Stimulated activated CD4-positive, alpha-beta T cell treated with anti-CD3 and anti-CD28 coated beads, Interleukin-2, amount 100 ng/mL, for 48 hours (primary cell): ENCODE measurements around the gene PDCL3.

Experiments used
- DNase-seq, 2 donors: peaks; one replicate each; pipeline ENCODE4 v3.0.0-alpha.2; 2020

Gene PDCL3

GRCh38 chr2:100563407-100564247 is 834 bp downstream of the PDCL3 start:
- no peak for DNase-seq

GRCh38 chr2:100568989-100569388 is 6.2 kb downstream of the PDCL3 start:
- no peak for DNase-seq

DNA sequence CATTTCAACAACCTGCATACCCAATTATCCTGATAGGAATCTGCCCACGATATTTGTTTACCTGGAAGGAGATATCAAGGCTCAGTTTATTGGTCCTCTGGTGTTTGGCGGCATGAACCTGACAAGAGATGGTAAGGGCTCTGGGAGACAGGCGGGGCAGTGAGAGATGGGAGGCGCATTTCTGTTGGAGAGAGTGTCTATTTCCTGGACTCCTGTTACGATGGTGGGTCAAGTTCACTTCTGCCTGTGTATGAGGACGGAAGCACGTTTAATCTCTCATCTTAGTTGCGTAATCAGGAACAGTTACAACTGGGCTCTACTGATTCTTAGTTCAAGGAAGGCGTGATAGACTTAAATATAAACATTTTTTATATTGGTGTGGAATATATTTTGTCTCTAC is 8.9 kb downstream of the PDCL3 start:
- no peak for DNase-seq

DNA sequence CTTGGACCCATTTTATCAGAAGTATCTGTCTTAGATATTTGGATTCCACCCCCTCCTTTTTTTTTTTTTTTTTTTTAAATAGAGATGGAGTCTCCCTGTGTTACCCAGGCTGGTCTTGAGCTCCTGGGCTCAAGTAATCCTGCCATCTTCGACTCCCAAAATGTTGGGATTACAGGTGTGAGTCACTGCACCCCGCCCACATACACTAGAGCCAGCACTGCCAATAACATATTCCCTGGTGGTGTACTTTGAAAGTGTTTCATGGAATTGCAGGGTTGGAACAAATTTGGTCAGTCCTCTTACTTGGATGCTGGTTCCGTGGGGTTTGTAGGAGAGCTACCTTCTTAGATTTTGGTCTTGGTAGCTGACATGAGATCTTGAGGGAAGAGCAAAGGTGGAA is 15.0 kb downstream of the PDCL3 start:
- DNase-seq, result no peak

DNA sequence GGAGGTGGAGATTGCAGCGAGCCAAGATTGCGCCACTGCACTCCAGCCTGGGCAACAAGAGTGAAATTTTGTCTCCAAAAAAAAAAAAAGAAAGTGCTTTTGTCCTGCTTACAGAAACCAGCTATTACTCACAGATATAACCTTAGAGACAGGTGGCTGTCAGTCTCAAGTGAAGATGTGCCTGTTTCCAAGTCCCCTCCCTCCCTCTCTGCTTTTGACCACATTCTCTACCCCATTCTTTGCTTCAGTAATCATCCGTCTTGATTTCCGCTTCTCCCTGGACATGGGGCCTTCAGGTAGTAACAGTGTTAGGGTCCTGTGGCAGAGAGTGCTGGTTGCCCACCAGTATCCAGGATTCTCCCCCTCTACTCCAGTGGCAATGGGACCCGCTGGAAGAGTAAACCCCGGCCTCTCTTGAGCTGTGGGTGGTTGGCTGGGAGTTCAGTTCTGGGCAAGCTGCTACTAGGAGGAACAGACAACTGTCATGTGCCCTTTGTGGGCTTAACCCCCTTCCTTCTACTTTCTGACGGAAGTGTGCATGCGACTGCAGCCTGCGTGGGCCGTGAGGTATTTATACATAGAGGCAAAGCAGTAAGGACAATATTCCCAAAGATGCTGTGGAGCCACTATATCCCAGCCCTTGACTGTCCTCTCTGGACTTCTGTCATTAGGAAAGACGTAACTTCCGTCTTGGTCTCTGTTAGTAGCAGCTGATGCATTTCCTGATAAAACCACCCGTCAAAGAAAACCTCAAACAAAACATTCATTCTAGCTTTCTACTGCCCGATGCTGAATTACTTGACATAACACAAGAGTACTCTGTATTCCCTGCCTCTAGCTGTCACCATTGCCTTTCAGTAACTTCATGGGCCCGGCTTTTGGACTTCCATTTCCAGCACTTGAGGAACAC is 17.8 kb downstream of the PDCL3 start:
- DNase-seq, result peak in 1 of 2 donors; percentile 13

DNA sequence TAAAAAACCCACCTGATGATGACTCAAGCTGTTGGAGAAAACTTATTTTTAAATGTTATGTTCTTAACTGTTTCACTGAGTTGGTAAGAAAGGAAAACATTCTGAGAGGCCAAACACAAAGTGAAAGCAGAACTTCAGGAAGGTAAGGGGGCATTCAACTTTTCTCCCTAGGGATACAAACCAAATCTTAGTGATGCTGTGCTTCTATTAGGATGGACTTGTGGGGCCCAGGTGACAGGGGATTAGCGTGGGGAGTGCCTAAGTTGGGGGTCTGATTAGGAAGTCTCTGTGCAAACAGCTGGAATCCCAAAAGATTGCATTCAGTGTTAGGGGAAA is 18.5 kb downstream of the PDCL3 start:
- DNase-seq, result no peak

DNA sequence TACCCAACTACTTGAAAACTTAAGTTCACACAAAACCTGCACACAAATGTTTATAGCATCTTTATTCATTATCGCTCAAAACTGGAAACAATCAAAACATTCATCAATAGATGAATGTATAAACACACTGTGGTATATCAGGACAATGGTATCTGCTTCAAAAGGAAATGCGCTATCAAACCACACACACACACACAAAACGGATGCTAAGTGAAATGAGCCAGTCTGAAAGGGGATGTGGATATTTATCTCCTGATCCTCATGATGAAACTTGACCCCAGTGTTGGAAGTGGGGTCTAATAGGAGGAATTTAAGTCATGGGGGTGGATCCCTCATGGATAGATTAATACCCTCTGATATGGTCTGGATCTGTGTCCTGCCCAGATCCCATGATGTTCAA is 22.0 kb downstream of the PDCL3 start:
- DNase-seq, result no peak

DNA sequence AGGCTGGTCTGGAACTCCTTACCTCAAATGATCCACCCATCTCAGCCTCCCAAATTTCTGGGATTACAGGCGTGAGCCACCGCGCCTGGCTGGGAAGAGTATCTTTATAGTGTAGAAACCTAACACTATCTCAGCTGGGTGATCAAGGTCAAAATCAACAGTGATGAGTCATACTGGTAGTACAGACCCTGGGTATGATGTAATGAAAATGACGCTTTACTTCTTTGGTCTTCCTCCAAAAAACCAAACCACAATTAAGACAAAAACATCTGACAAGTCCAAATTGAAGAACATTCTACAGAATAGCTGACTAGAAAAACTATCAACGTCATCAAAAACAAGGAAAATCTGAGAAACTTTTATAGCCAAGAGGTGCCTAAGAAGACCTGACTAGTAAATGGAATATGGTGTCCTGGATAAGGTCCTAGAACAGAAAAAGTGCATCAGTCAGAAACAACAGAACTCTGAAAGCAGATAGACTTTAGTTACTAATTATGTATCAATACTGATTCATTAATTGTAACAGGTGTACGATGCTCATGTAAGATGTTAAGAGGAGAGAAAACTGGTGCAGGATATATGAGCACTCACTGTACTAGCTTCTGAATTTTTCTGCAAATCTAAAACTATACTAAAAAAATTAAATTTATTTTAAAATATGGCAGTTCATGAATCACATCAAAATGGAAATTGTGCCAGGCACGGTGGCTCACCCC is 25.4 kb downstream of the PDCL3 start:
- DNase-seq, result no peak

DNA sequence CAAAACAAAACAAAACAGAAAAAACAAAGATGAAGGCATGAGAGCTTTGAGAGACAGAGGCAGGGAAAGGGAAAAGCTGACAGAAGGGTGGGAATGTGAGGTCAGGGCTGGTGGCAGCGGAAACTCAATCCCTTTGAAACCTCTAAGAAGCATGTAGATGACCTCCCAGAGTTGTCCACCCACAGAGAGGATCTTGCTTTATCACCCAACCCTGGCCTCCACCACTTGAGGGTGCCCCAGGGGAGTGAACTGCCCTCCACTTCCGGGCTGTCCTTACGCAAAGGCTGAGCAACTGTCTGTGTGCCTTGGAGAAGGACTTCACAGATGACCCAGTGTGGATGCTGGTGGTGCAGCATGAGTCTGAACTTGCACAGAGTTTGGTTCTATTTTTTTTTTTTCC is 26.7 kb downstream of the PDCL3 start:
- DNase-seq, result no peak

DNA sequence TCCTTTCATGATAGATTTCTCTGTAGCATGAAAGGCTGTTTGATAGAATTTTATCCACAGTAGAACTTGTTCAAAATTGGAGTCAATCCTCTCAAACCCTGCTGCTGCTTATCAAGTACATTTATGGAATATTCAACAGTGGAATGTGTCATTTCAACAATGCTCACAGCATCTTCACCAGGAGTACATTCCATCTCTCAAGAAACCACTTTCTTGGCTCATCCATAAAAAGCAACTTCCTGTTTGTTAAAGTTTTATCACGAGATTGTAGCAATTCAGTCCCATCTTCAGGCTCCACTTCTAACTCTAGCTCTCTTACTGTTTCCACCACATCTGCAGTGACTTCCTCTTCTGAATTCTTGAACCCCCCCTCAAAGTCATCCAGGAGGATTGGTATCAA is 29.4 kb downstream of the PDCL3 start:
- no peak for DNase-seq

- no peak for DNase-seq
Observed at GRCh38 chr2:100596465-100596864, 33.7 kb downstream of the PDCL3 start.

DNA sequence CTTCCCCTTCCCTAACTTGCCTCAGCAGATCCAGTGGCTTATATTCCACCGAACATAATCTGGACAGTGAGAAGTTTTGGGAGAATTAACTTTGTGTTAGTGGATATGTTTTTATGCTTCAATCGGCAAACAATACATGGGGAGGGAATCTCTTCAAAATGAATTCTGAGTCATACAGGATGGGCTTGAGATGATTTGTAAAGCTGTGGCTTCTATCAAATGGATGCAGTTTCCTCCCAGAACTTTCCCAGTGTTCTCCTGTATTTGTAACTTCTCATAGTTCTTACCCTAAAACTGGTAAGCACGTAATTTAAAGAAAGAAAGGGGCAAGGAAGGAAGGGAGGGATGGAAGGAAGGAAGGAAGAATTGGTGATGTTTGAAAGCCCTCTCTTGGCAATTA is 36.8 kb downstream of the PDCL3 start:
- no peak for DNase-seq

DNA sequence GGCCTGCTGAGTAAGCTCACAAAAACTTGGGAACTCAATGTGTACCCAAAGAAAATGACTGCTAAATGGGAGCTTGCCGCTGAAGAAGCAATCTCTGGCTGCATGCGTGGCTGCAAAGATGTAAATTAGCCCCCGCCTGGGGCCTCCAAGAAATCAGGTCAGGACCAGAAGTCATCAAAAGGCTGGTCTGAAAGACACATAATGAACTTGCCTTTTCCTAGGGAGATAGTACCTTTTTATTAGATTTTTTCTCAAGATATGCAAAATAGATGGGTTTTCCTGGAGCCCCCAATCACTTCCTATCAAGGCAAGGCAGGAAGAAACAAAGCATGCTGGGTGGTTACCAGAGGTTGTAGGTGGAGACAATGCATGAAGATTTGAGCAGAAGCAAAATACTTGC is 38.9 kb downstream of the PDCL3 start:
- DNase-seq, result no peak

DNA sequence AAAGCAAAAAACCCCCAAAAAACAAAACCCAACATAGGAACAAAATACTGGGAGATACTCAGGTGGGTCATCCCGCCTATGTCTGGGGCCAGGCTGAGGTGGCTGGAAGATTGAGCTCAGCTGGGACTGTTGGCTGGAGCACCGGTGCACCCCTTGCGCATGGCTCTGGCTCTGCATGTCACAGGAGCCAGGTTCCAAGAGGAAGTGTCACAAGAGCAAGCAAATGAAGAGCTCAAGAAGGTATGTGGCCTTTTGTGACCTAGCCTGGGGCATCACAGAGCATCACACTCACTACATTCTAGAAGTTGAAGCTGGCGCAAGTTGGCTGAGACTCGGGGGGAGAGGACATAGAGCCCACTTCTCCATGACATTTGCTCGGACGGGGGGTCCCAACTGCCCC is 40.6 kb downstream of the PDCL3 start:
- DNase-seq, result no peak

DNA sequence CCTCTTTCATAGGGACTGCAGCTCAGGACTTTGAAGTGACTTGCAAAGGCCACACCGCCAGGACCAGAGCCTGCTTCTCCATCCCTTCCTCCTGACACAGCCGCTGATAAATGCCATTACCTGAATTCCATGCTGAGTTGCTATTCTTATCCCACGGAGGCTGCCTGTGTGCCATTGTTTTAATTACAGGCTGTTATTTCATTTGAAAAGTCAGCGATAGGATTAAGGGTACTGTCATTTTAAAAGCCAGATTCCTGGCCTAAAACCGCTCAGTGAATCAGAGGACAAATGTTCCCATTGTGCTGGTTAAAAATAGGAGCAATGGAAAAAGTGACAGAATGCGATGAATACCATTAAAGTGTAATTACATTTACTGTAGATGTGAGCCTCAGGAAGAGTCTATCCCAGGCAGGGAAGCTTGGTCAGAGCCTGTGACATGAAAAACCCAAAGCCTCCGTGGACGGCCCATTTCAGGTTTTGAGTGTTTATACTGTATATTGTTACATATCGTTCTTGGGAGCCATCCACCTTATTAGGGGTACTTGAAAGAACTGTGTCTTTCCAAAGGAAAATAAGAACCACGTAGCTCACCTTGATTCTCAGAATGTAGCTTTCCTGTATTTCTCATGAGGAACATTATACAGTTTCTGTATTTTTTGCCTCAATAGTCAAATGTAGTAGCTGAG is 41.3 kb downstream of the PDCL3 start:
- DNase-seq, result no peak

DNA sequence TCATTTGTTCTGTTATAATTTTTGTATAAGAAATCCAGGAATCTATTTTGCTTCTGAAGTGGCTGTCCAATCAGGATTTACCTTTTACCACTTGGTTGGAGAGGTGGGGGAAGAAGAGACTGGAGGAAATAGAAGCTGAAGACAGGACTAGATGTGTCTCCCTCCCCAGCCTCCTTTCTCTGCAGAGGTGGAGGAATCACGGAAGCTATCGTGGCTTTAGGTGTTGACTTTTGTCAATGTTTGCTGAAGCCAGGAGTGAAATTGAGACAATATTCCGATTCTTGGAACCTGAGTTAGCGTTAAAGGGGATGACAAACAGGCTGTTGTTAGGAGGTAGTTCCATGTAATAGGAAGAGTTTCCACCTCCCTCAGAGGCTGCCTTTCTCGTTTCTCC is 43.5 kb downstream of the PDCL3 start:
- DNase-seq, result no peak

- peak; percentile 24 to 32 for DNase-seq
Observed at GRCh38 chr2:100606726-100607343, 44.0 kb downstream of the PDCL3 start.

GRCh38 chr2:100610381-100610831 is 47.6 kb downstream of the PDCL3 start:
- peak; percentile 64 to 70 for DNase-seq

DNA sequence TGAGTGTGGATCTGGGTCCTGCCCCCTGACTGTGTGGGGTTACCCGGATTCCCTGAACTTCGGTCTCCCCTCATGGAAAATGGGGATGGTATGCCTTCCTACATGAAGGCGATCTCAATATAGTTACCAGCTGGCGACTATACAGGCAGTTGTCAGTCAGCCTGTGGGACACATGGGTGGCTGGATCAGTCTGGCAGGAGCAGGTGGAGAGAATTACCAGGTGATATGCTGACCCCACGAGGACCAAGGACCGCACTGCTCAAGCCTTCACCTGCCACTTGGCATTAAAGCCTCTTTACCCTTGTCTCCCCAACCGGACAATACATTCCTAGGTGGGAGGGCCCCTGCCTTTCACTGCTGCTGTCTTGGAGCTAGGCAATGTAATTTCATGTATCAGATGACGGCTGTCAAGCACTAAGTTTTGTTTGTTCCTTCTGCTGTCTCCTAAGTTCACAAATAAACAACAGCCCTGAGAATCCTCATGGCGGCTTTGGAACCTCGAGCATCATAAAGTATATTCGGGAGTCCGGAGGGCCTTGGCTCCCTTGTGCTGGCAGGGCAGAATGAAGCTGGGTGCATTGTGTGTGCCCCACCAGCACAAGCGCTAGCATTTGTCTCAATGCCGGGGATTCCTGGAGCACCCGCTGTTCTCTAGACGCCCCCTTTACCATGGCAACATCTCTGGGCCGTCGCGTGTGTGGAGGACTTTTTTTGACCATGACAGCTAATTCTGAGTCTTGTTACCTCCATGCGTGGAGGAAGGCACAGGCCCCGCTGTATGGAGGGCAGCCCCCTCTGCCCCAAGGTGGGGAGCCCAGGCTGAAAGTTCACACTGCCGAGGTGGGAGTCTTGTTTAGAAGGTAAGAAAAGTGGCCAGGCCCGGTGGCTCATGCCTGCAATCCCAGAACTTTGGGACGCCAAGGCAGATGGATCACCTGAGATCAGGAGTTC is 48.6 kb downstream of the PDCL3 start:
- no peak for DNase-seq

- no peak for DNase-seq
Observed at GRCh38 chr2:100612388-100613000, 49.7 kb downstream of the PDCL3 start.

DNA sequence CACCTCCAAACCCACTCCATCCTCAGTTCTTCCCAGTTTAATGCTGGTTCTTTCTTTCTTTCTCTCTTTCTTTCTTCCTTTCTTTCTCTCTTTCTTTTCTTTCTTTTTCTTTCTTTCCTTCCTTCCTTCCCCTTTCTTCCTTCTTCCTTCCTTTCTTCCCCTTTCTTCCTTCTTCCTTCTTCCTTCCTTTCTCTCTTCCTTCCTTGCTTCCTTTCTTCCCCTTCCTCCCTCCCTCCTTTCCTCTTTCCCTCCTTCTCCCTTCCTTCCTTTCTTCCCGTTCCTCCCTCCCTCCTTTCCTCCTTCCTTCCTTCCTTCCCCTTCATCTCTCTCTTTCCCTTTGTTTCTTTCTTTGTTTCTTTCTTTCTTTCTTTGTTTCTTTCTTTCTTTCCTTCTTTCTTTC is 50.9 kb downstream of the PDCL3 start:
- DNase-seq, result no peak
